GM12872 (cell line): ENCODE data around the gene MYBPC1.

ENCODE experiments used
- TF ChIP-seq, protein P1 (sequence below): IDR thresholded peaks from 3 replicates; pipeline ENCODE4 v1.5.1; 2011; ENCODE audit warnings: low read depth, mild to moderate bottlenecking, low read length, moderate library complexity; ENCODE audit not compliant: insufficient read depth

Gene MYBPC1

DNA sequence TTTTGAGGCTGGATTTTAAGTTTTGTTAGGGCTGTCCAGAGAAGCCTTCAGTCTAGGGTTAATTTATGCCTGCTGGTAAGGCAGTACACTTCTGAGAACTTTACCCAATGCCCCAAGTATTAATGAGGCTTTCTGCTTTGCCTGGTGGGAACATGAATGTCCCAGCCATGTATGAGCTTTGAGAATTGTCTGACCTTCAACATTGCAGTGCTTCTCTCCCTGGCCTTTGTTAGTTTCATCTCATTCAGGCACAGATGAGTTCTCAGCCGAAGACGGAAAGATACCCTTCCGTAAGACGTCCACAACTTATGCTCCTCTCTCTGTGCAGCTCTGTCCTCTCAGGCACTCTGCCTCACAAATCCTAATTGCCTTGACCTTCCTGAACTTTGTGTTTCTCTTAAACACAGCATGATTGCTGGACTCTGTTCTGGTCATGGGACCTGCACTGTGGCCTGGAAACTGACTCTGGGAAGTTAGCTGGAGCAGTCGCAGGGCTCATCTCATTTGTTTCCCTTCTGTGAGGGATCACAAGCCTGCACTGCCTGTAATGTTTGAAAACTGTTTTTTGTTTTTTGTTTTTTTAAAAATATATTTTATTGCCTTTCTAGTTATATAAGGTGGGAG, 118.4 kb downstream of the MYBPC1 start:
- TF ChIP-seq, protein P1, sequence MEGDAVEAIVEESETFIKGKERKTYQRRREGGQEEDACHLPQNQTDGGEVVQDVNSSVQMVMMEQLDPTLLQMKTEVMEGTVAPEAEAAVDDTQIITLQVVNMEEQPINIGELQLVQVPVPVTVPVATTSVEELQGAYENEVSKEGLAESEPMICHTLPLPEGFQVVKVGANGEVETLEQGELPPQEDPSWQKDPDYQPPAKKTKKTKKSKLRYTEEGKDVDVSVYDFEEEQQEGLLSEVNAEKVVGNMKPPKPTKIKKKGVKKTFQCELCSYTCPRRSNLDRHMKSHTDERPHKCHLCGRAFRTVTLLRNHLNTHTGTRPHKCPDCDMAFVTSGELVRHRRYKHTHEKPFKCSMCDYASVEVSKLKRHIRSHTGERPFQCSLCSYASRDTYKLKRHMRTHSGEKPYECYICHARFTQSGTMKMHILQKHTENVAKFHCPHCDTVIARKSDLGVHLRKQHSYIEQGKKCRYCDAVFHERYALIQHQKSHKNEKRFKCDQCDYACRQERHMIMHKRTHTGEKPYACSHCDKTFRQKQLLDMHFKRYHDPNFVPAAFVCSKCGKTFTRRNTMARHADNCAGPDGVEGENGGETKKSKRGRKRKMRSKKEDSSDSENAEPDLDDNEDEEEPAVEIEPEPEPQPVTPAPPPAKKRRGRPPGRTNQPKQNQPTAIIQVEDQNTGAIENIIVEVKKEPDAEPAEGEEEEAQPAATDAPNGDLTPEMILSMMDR = no peak

DNA sequence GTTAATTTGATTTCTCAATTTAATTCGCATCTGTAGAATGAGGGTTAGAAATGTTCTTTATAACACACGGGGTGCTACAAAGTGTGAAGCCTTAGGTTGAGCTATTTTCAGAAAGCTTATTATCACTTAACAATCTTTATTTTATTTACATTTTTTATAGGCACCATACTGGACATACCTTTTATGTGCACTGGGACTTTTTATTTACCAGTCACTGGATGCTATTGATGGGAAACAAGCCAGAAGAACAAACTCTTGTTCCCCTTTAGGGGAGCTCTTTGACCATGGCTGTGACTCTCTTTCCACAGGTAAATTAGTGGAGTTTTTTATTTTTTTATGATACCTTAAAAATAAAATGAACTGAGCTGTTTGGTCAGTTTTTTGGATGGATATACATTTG, 119.2 kb downstream of the MYBPC1 start:
- TF ChIP-seq, protein P1 = no peak

DNA sequence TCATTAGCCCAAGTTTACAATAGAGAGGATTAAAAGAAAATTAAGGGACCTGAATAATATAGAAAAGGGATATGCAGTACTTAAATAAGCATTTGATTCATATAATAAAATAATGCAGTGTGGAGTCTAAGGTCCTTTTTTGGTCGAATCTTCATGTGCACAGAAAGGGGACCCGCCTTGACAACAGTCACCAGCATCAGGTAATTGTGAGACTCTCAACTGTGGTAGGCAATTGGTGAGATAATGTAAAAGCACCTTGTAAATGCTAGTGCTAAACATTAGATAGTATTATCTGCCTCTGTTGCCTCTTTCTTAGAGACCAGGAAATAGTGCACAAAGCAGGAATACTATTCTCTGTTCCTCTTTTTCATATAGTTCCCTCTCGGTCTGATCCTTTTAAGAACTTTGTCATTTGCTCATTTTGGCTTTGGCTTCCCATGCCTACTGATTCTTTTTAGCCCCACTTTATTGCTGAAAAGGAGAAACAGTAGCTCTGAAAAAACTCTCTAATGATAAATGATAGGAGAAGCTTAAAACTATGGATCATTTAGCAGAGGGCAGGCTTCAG, 120.2 kb downstream of the MYBPC1 start:
- TF ChIP-seq, protein P1 = no peak

DNA sequence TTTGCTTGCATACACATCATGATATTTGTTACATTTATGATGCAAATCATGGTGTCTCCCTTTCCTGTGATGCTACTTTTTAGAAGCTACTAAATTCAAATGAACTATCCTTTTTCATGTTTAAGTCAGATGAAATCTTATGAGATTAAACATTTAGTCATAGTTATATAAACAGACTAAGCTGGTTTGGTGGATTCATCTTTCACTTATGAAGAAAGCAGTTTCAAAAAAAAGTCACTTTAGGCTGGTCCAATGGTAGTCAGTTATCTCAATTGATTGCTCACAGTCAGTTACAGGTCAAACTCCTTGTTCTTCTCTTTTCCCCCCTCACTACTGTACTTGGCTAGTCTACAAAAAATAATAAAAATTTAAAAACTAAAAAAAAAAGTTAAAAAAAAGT, 124.8 kb downstream of the MYBPC1 start:
- TF ChIP-seq, protein P1 = no peak

DNA sequence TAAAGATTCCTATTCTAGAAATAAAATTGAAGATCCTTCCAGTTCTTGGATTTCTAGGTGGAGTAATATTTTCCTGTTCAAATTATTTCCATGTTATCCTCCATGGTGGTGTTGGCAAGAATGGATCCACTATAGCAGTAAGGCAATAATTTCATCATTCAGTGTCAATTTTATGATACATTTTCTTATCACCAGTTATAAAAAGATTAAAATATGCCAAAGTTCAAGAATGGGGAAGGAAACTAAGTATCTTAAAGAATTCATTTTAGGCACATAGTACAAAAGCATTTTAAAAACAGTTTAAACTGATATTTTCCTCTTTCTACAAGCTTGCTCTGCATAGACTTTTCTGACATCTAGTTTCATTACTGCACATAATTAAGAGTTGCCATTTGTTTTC, 125.3 kb downstream of the MYBPC1 start:
- TF ChIP-seq, protein P1 = no peak

DNA sequence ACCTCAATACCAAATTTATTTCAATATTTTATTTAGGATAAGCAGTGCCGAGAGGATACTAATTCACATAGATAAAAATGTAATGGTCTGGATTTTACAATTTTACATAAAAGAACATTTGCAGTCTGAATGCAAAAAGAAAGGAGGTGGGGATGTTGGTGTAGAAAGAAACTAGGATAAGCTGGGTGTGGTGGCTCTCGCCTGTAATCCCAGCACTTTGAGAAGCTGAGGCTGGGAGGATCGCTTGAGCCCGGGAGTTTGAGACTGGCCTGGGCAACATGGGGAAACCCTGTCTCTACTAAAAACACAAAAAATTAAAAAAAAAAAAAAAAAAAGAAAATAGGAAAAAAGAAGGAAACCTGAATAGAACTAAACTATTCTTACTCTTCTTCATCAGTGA, 127.6 kb downstream of the MYBPC1 start:
- TF ChIP-seq, protein P1 = no peak

DNA sequence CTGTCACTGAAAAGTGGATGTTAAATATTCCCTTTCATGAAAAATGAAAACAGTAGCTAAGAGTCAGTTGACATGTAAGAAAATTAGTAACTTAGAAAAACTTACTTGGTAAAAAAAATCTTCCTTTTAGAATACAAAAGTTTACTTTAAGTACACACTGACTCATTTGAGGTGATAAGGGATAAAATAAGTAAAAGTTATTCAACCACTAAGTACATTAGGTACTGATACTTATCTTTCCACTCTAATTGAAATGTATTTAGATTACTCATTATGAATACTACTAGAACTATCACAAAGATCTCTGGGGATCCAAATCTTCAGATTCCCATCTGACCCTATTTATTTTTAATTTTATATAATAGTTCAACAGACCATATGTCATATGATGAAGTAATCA, 132.3 kb downstream of the MYBPC1 start:
- TF ChIP-seq, protein P1 = no peak
